ENCODE measurements around the gene EEF2KMT. TPM values are rescaled to one million over a fixed set of nuclear protein-coding genes. Genes with fewer than 3 reads are reported as not detected.
"Not testable (repeated sequence)": the region's sequence is repeated elsewhere in the genome, so short reads cannot be mapped to it uniquely, and the experiment has no call there.

EEF2KMT gene
- total and polyA plus RNA-seq, 2 of the 13 experiments (the other 11 are each of a cell fraction or from before 2014, with no cell fraction given) = 10.7 to 26.9 TPM

- BruUV-seq (replicated peaks); in situ Hi-C loops (cut with HindIII; ENCODE audit: extremely low pct_ligation_motif_present, low pct_unique_long_range_greater_than_20kb); H3K27me3 ChIP-seq (ENCODE audit: control insufficient read depth in 1 of 2, insufficient read depth in 2 of 2, low read length in 2 of 2); H4K20me1 ChIP-seq (ENCODE audit: insufficient read depth, low read length); POLR2A ChIA-PET; CTCF ChIA-PET (ENCODE audit: low intra/inter-chr PET ratio, low total read pairs); H2AFZ ChIP-seq (ENCODE audit: low read length); H3K9ac ChIP-seq (ENCODE audit: insufficient read depth, low read depth, low read length); H3K4me3 ChIP-seq (replicated peaks in 1 of 3; ENCODE audit: insufficient read depth in 1 of 3, low read depth in 2 of 3, low read length in 3 of 3); H3K27ac ChIP-seq (ENCODE audit: extremely low read length, insufficient read depth, low read length); DNase-seq (ENCODE audit: low spot score); H3K9me3 ChIP-seq (ENCODE audit: low read length); ATAC-seq; FAIRE-seq; H3K36me3 ChIP-seq (replicated peaks in 1 of 2; ENCODE audit: control insufficient read depth in 1 of 2, insufficient read depth in 2 of 2, low read length in 2 of 2); H3K79me2 ChIP-seq (ENCODE audit: insufficient read depth, low read length); H3K4me2 ChIP-seq (ENCODE audit: low read depth, low read length); intact Hi-C loops (cut with micrococcal nuclease; ENCODE audit: unreplicated experiment): not testable (repeated sequence)
- 96% methylated on average over 11 of the region's 11 CpGs for WGBS (ENCODE audit: low lambda C conversion rate)
- H3K4me1 ChIP-seq (ENCODE audit: insufficient read depth, low read length) = peaks cover 21% of the 10 kb centered on the region
These were observed 3.8 kb downstream of the EEF2KMT start for GRCh38 chr16:5093746-5094145.

- ATAC-seq; H3K4me2 ChIP-seq (ENCODE audit: low read depth, low read length); CTCF ChIA-PET (ENCODE audit: low intra/inter-chr PET ratio, low total read pairs); H3K27ac ChIP-seq (ENCODE audit: extremely low read length, insufficient read depth, low read length); H3K9me3 ChIP-seq (ENCODE audit: low read length); H3K27me3 ChIP-seq (ENCODE audit: control insufficient read depth in 1 of 2, insufficient read depth in 2 of 2, low read length in 2 of 2); POLR2A ChIA-PET; BruUV-seq (replicated peaks); H3K4me3 ChIP-seq (replicated peaks in 1 of 3; ENCODE audit: insufficient read depth in 1 of 3, low read depth in 2 of 3, low read length in 3 of 3); FAIRE-seq; H2AFZ ChIP-seq (ENCODE audit: low read length); H3K79me2 ChIP-seq (ENCODE audit: insufficient read depth, low read length); DNase-seq (ENCODE audit: low spot score); H4K20me1 ChIP-seq (ENCODE audit: insufficient read depth, low read length); H3K9ac ChIP-seq (ENCODE audit: insufficient read depth, low read depth, low read length); intact Hi-C loops (cut with micrococcal nuclease; ENCODE audit: unreplicated experiment); in situ Hi-C loops (cut with HindIII; ENCODE audit: extremely low pct_ligation_motif_present, low pct_unique_long_range_greater_than_20kb): not testable (repeated sequence)
- Histone ChIP-seq H3K36me3 (replicated peaks in 1 of 2; ENCODE audit: control insufficient read depth in 1 of 2, insufficient read depth in 2 of 2, low read length in 2 of 2) (peaks cover 9 to 13% of the 10 kb centered on the region in 2 experiments; a peak in 4 of 5 replicates), H3K4me1 (ENCODE audit: insufficient read depth, low read length) (peaks cover 21% of the 10 kb centered on the region)
- 92% methylated on average over 9 of the region's 9 CpGs for WGBS (ENCODE audit: low lambda C conversion rate)
These were observed 4.5 kb downstream of the EEF2KMT start for GRCh38 chr16:5093081-5093480.

GRCh38 chr16:5090592-5090991 lies 7.0 kb downstream of the EEF2KMT start:
- H3K27me3 ChIP-seq (ENCODE audit: control insufficient read depth in 1 of 2, insufficient read depth in 2 of 2, low read length in 2 of 2); in situ Hi-C loops (cut with HindIII; ENCODE audit: extremely low pct_ligation_motif_present, low pct_unique_long_range_greater_than_20kb); H3K9me3 ChIP-seq (ENCODE audit: low read length); BruUV-seq (replicated peaks); H3K79me2 ChIP-seq (ENCODE audit: insufficient read depth, low read length); CTCF ChIA-PET (ENCODE audit: low intra/inter-chr PET ratio, low total read pairs); H3K4me3 ChIP-seq (replicated peaks in 1 of 3; ENCODE audit: insufficient read depth in 1 of 3, low read depth in 2 of 3, low read length in 3 of 3); H4K20me1 ChIP-seq (ENCODE audit: insufficient read depth, low read length); FAIRE-seq; H3K4me1 ChIP-seq (ENCODE audit: insufficient read depth, low read length); H3K27ac ChIP-seq (ENCODE audit: extremely low read length, insufficient read depth, low read length); H3K9ac ChIP-seq (ENCODE audit: insufficient read depth, low read depth, low read length); POLR2A ChIA-PET; intact Hi-C loops (cut with micrococcal nuclease; ENCODE audit: unreplicated experiment); ATAC-seq; H3K4me2 ChIP-seq (ENCODE audit: low read depth, low read length); H2AFZ ChIP-seq (ENCODE audit: low read length); DNase-seq (ENCODE audit: low spot score): not testable (repeated sequence)
- peak; percentile 29; the same call in 1 of the 2 replicates for TF ChIP-seq POLR2G (IDR thresholded peaks at IDR 0.05; ENCODE audit: low read depth, low read length)
- peaks cover 12 to 22% of the 10 kb centered on the region in 2 experiments; a peak in 4 of 5 replicates for H3K36me3 ChIP-seq (replicated peaks in 1 of 2; ENCODE audit: control insufficient read depth in 1 of 2, insufficient read depth in 2 of 2, low read length in 2 of 2)
- WGBS (ENCODE audit: low lambda C conversion rate) = 97% methylated on average over 9 of the region's 9 CpGs
